Erythroblast (primary cell): ENCODE measurements around the gene SAA1.

Experiments used
- DNase-seq, 2 experiments: peaks; one replicate each; lab custom pipeline; 2025; lab: John Stamatoyannopoulos, UW
- GATA1 ChIP-seq: IDR thresholded peaks from 2 replicates; pipeline ENCODE4 v1.6.1; 2011; ENCODE audit warnings: low read depth, mild to moderate bottlenecking, control low read depth, low read length, moderate library complexity
- POLR2A ChIP-seq: IDR thresholded peaks from 2 replicates; pipeline ENCODE4 v1.6.1; 2011; ENCODE audit warnings: mild to moderate bottlenecking, low read length

The SAA1 gene

GRCh38 chr11:18265949-18266348 is at the start of gene SAA1:
SAA1 (plus strand) TSS chr11:18266264; CDS start chr11:18266888, 624 bp downstream.
- no peak for TF ChIP-seq GATA1
- no peak for TF ChIP-seq POLR2A
- DNase-seq = no peak

- DNase-seq = no peak
Measured at GRCh38 chr11:18221274-18221876, 44.7 kb upstream of the SAA1 start.

GRCh38 chr11:18222814-18223421 is 43.1 kb upstream of the SAA1 start:
- DNase-seq = no peak
- TF ChIP-seq POLR2A = no peak
- TF ChIP-seq GATA1 = no peak

More at GRCh38 chr11:18221274-18221876, 44.7 kb upstream of the SAA1 start:
- no peak for TF ChIP-seq GATA1
- TF ChIP-seq POLR2A = no peak

GRCh38 chr11:18223591-18224387 is 42.3 kb upstream of the SAA1 start:
- DNase-seq = no peak
- TF ChIP-seq POLR2A = no peak
- no peak for TF ChIP-seq GATA1

GRCh38 chr11:18225913-18226312 is 40.2 kb upstream of the SAA1 start:
- DNase-seq = no peak
- TF ChIP-seq GATA1 (no peak), POLR2A (no peak)

- TF ChIP-seq GATA1 = no peak
- no peak for TF ChIP-seq POLR2A
- no peak for DNase-seq
Measured at GRCh38 chr11:18229501-18229900, 36.6 kb upstream of the SAA1 start.

GRCh38 chr11:18230859-18231258 is 35.2 kb upstream of the SAA1 start:
- TF ChIP-seq POLR2A (no peak), GATA1 (no peak)
- DNase-seq = no peak

GRCh38 chr11:18233912-18234311 is 32.2 kb upstream of the SAA1 start:
- DNase-seq = no peak
- TF ChIP-seq GATA1 = no peak
- no peak for TF ChIP-seq POLR2A

- TF ChIP-seq GATA1 (no peak), POLR2A (no peak)
Measured at GRCh38 chr11:18235394-18236334, 30.4 kb upstream of the SAA1 start.

GRCh38 chr11:18236664-18237356 is 29.3 kb upstream of the SAA1 start, which contains the start of gene SAA4:
SAA4 (minus strand) TSS chr11:18236802; CDS start chr11:18235926, 876 bp downstream.
- TF ChIP-seq POLR2A (no peak), GATA1 (no peak)

More at GRCh38 chr11:18235394-18236334, 30.4 kb upstream of the SAA1 start:
- DNase-seq = no peak

GRCh38 chr11:18239655-18240054 is 26.4 kb upstream of the SAA1 start:
- no peak for TF ChIP-seq GATA1
- TF ChIP-seq POLR2A = no peak
- DNase-seq = no peak

More at GRCh38 chr11:18236664-18237356, 29.3 kb upstream of the SAA1 start, which contains the start of gene SAA4:
- DNase-seq = no peak

- peak; percentile 74 to 85 for DNase-seq
- TF ChIP-seq GATA1 (no peak), POLR2A (no peak)
Measured at GRCh38 chr11:18243783-18244362, 22.2 kb upstream of the SAA1 start.
